GM18508 (cell line): ENCODE data around the gene ZNF428.
"Not testable (repeated sequence)": the region's sequence is repeated elsewhere in the genome, so short reads cannot be mapped to it uniquely, and the experiment has no call there.

Experiments
- ATAC-seq: cut with Tn5 transposase; IDR thresholded peaks from one replicate; pipeline ENCODE4 v1.9.1; 2021; ENCODE audit warnings: moderate number of reproducible peaks; ENCODE audit not compliant: insufficient read depth, unreplicated experiment

The ZNF428 gene, protein sequence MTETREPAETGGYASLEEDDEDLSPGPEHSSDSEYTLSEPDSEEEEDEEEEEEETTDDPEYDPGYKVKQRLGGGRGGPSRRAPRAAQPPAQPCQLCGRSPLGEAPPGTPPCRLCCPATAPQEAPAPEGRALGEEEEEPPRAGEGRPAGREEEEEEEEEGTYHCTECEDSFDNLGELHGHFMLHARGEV

DNA sequence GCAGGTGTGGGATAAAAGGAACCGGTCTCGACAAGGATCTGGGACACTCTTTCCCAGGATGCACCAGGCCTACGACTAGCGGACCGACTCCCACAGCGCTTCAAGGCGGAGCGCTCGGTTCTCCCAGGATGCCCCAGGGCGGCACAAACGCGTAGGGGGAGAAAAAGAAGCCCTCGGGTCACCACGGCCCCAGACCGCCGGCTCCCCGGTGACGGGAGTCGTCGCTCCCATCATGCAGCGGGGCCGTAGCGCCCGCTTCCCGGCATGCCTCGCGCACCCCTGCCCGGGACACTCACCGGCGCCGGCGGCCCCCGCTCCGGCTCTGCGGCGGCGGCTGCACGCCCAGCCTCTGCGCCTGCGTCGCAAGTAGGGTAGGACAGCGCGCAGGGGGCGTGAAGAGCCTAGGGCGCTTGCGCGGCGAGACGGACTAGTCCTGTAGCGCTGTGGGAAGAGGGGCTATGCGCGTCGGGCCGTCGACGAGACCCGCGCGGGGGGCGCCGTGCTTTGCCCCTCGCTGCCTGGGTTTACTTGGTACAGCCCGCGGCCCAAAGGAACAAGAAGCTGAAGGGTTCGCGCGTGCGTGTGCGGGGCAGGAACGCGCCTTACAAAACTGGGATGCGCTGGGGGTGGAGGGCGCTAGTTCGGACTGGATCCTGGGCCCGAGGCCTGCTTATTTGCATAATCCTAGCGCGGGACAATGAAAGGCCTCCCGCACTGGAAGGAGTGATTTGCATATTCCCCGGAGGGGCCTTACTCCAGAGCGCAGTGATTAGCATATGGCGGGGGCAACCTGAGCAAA, at the start of gene ZNF428:
Gene ZNF428, minus strand, starts transcription at position 368 of the 799 bp plus-strand sequence. CDS start 5,325 bp downstream, outside the sequence.
- no peak for ATAC-seq

DNA sequence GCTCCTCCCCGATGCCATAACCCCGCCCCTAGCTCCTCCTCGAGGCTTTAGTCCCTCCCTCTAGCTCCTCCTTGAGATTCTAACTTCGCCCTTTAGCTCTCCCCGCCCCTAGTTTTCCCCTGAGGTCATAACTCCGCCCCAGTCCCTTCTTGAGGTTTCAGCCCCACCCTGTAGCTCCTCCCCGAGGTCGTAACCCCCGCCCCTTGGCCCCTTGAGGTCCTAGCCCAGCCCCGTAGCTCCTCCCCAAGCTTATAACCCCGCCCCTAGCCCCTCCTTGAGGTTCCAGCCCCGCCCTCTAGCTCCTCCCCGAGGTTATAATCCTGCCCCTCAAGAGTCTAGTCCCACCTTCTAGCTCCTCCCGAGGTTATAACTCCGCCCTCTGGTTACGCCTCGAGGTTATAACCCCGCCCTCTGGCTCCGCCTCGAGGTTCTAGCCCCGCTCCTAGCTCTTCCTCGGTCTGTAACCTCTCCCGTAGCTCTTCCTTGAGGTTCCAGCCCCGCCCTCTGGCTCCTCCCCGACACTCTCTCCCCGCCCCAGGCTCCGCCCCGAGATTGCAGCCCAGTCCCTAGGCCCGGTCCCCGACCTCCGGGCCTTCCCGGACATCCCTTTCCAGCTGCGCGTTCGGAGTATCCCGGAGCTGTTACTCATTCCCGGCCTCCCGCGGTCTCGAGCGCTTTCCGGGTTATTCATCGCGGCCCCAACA, 49.1 kb upstream of the ZNF428 start:
- peak; percentile 77 for ATAC-seq

DNA sequence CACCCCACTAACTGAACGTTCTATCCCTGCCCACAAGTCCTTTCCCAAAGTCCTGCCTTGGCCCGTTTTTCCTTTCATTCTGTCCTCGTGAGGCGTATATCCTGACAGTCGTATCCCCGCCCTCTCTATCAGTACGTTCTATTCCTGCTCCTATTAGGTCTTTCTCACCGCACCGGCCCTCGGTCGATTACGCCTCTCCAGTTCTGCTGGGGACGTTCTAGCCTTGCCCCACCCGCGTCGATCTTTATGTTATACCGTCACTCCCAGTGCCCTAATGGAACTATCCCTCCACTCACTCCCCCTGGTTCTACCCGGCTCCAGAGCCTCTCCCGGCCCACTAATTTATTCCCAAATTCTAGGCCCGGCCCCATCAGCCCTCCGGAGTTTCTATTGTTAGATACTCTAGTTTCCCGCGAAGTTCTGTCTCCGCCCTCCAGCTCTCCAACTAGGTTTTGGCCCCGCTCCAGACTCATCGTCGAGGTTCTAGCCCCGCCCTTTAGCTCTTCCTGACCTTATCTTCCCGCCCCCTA, 48.5 kb upstream of the ZNF428 start:
- no peak for ATAC-seq

DNA sequence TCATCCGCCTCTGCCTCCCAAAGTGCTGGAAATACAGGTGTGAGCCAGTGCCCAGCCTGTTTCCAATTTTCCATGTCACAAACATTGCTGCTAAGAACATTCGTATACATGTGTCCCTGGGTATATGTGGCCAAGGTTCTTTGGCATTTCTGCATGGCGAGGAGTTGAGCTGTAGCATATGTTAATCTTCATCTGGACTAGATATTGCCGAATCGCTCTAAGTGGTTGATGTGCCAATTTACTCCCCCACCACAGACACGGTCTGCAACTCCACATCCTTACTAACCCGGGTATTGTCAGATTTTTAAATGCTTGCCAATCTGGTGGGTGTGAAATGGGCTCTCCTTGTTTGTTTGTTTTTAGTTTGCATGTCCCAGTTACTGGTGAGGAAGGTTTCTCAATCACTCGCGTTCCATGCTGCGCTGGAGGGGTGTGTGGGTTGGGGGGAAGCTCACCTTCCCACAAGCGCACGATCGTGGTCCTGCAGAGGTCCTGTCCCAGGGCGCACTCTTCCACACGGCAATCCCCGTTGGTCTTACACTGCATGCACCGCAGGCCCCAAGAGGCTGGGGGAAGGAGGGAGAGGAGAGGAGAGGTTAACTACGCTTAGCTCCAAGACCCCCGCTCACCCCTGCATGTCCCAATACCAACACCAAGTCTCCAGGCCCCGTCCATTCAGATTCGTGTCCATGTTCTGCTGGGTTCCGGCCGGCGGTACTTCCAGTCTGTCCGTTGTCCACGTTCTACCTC, 47.9 kb upstream of the ZNF428 start:
- ATAC-seq: no peak

DNA sequence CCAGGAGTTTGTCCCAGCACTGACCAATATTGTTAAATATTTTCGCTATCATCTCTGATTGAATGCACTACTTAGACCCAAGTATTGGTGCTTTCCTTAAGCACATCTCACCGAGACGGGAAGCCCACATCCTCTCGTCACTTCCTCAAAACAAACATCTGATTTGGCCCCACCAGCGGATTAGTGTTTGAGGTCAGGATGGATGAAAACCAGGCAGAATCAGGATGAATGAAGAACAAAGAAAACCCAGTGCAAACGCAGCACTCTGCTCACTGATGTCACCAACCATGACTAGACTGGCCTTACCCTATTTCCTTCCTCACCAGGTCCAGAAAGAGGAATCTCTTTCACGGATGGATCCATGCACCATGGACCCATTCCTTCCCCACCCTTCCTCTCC, 44.6 kb upstream of the ZNF428 start:
- no peak for ATAC-seq

DNA sequence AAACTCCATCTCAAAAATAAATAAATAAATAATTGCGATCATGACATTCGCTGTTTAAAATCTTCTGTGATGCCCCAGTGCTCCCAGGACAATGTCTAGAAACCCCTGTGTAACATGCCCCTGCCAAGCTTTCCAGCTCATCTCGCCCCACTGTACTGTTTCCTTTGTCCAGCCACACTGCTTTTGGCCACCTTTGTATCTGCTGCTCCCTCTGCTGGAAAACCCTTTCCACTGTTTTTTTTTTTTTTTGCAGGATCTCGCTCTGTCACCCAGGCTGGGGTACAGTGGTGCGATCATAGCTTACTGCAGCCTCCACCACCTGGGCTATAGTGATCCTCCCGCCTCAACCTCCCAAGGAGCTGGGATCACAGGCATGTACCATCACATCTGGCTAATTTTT, 43.1 kb upstream of the ZNF428 start:
- no peak for ATAC-seq

DNA sequence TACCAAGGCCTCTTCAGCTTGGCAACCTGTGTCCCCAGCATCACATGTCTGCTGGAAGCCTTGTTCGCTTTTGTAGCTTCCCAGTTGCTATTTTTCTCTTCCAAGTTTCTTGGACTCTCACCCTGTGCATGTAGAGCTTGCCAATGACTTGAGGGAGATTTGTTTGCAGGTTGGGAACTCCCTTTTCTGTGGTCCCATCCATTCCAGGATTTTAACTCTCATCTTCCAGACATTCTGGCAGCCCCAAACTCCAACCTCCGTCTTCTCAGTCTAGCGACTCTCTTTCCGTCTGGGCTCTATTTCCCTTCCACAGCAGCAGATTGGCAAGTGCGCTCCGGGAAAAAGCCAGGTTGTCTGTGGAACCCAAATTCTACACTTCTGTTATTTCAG, 41.5 kb upstream of the ZNF428 start:
- no peak for ATAC-seq

DNA sequence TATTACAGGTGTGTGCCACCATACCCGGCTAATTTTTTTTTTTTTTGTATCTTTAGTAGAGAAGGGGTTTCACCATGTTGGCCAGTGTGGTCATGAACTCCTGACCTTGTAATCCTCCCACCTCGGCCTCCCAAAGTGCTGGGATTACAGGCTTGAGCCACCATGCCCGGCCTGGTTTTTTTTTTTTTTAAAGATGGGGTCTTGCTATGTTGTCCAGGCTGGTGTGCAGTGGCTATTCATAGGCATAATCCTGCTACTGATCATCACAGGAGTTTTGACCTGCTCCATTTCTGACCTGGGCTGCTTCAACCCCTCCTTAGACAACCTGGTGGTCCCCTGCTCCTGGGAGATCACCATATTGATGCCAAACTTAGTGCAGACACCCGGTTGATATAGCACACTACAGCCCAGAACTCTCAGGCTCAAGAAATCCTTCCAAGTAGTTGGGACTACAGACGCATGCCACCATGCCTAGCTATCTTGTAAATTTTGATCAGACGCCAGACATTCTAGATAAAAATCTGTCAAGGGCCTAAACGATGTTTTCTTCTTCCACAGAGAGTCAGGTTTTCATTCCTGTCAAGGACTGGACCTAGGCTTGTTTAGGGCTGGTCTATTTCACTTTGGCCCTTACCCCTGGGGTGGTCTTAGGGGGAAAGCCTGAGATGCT, 41.0 kb upstream of the ZNF428 start:
- ATAC-seq: no peak

DNA sequence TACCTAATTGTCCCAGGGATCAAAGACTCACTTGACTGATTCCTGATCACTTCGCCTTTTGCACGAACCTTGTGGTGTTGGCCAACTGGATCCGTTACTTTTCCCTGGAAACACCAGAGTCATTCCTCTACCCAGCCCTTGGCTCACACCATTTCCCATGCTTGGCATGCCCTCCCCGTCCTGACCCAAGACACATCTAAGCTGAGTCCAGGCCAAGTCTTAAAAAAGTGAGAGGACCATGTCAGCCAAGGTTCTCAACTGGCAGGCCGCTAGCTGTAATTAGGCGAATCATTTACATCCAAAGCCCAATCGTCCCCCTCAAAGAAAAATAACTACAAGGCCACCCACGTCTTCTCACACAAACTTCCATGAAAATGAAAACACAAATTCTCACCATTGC, 39.1 kb upstream of the ZNF428 start:
- ATAC-seq: no peak

DNA sequence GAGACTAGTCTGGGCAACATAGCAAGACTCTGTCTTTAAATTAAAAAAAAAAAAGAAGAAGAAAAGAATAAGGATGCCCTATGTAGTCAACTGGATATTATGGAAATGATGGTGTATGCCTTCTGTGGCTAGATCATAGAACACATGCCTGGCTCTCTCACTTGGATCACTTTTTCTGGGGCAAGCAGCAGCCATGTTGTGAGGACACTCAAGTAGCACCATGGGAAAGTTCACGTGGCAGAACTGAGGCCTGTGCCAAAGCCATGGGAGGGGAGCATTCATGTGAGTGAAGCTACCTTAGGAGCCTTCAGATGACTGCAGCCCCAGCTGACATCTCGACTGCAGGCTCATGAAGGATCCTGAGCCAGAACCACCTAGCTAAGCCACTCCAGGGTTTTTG, 38.6 kb upstream of the ZNF428 start:
- no peak for ATAC-seq

DNA sequence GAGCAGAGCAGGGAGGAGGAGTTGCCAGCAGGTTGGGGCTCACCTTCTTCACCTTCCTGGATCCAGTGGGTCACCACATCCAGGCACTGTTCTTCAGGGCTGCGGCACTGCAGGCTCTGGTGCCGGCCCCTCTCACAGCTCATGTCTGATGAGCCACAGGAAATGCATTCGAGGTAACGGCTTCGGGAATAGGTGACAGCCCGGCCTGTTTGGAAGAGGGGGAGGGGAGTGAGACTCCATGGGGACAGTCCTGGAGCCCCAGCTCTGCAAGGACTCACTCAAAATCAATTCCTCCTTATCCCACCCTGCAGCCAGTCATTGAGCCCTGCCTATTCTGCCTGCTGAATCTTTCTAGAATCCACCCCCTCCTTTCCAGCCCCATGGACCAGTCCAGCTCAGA, 37.0 kb upstream of the ZNF428 start:
- ATAC-seq: no peak

DNA sequence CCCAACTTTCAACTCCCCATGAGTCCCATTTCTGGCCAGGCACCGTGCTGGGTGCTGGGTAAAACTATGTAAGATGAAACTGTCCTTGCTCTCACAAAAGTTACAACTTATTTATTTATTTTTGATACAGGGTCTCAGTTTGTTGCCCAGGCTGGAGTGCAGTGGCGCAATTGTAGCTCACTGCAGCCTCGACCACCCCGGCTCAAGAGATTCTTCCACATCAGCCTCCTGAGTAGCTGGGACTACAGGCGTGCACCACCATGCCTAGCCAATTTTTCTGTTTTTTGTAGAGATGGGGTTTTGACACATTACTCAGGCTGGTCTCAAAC, 33.1 kb upstream of the ZNF428 start:
- ATAC-seq: no peak

DNA sequence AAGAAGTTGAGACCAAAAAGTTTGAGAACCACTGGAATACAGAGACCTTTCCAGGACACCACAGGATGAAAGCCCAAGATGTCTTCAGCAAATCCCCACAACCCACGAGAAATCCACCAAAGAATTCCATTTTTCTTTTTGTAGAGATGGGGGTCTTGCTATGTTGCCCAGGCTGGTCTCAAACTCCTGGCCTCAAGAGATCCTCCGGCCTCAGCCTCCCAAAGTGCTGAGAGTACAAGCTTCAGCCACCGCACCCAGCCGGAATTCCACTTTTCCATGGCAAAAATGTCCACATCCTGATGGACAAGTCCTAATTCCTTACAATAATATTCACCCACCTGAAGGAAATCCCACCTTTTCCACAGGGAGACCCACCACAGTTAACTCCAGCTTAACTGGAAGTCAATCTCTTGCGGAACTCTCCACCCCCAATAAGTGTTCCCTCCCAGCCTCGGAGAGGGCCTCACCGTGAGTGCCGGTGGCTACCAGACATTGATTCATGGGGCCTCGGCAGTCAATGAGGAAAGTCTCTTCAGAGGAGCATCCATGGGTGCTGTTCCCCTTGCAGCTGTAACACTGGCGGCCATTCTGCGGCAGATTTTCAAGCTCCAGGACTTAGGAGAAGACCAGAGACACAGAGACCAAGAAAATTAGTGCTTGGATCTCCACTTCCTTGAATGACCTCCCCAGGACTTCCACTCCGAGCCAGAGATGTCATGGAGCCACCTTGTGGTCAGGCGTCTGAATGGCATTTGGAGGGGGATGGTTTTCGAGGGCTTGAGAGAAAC, 32.5 kb upstream of the ZNF428 start:
- no peak for ATAC-seq

DNA sequence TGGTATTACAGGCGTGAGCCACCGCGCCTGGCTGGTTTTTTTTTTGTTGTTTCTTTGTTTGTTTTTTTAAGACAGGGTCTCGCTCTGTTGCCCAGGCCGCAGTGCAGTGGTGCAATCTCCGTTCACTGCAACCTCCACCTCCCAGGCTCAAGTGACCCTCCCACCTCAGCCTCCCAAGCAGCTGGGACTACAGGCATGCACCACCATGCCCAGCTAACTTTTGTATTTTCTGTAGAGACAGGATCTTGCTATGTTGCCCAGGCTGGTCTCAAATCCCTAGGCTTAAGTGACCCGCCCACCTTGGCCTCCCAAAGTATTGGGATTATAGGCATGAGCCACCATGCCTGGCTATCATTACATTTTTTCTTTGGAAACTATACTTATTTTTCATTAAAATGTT, 30.8 kb upstream of the ZNF428 start:
- not testable (repeated sequence) for ATAC-seq

DNA sequence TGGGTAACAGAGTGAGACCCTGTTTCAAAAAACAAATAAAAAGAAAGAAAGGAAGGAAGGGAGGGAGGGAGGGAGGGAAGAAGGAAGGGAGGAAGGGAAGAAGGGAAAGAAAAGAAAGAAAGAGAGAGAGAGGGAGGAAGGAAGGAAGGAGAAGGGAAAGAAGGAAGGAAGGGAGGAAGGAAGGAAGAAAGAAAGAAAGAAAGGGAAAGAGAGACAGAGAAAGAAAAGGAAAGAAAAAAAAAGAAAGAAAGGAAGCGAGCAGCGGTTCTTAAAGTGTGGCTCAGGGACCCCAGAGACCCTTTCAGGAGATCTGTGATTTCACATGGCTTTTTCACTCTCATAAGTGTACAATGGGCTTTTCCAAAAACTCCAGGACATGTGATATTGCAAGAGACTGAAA, 30.1 kb upstream of the ZNF428 start:
- ATAC-seq: no peak

DNA sequence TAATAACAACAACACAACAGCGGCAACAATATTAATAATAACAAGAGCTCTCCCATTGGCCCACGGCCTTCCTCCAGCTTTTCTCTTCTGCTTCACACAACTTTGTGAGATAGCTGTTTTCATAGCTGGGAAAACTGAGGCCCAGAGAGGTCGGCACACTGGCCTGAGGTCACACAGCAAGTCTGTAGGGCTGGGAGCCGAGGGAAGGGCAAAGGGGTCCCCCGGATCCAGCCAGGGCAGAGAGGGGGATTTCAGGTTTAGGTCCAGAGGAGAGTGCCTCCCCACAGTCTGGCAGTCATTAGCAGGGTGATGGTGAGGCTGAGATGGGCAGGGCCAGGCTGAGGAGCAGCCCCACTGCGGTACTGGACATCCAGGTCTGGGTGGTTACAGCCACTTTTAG, 29.2 kb upstream of the ZNF428 start:
- no peak for ATAC-seq

DNA sequence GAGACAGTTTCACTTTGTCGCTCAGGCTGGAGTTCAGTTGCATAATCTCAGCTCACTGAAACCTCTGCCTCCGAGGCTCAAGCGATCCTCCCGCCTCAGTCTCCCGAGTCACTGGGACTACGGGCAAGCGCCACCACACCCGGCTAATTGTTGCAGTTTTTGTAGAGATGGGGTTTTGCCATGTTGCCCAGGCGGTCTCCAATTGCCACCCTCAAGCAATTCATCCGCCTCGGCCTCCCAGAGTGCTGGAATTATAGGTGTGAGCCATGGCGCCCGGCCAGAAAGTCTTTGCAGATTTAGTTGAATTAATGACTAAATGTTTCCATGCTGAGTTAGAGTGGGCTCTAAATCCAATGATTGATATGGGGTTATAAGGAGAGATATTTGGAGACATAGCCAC, 24.8 kb upstream of the ZNF428 start:
- ATAC-seq: no peak

DNA sequence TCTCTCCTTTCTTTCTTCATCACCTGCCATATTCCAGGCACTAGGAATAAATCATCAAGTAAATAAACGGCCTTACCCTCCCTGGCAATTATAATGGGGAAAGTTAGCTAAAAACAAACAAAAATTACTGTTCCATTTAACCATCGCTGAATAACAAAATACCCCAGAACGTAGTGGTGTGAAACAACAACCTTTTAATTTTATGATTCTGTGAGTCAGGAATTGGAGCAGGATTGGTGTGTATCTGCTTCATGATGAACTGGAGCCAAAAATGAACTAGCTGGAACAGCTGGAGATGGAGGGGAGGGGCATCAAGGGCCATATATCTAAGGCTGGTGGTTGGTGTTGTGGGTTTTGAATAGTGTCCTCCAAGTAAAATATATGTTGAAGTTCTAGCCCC, 23.9 kb upstream of the ZNF428 start:
- no peak for ATAC-seq

DNA sequence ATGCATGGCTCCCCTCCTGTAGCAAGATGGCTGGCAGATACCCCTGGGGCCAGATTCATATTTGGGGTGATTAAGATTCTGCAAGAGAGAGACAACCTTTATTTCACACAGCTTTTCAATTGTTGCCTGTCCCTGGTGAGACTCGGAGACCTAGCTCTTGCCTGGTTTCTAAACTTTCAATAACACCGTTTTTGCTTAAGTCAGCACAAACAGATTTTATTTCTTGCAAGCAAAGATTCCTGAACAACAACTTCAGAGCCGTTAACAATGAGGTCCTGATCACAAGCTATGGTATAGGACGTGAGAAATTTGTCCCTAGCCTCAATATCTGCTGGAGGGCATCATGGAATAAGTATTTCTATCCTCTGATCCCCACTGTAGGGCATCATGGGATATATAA, 23.1 kb upstream of the ZNF428 start:
- ATAC-seq: no peak
